ENCODE data around the gene GFRA1.

GFRA1 gene

GRCh38 chr10:116132780-116133399, 140.1 kb downstream of the GFRA1 start:
- no peak for DNase-seq (ENCODE audit: low read depth in 1 of 2, low spot score in 1 of 2)

DNA sequence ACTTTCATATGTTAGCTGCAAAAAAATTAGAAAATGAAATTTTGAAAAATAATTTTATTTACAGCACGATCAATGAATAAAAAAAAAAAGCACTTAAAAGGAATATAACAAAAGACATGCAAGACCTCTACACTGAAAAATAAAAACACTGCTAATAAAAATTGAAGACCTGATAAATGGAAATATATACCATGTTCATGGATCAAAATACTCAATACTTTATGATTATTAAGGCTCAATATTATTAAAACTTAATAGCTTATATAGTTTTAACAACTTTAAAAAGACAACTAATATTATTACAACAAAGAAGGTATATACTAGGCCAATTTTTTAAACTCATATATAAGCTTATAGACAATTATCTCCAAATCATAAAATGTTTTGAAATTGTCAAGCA, 143.0 kb downstream of the GFRA1 start:
- no peak for DNase-seq (ENCODE audit: low read depth in 1 of 2, low spot score in 1 of 2)

GRCh38 chr10:116126954-116127695, 145.9 kb downstream of the GFRA1 start:
- DNase-seq (ENCODE audit: low read depth in 1 of 2, low spot score in 1 of 2), result no peak

DNA sequence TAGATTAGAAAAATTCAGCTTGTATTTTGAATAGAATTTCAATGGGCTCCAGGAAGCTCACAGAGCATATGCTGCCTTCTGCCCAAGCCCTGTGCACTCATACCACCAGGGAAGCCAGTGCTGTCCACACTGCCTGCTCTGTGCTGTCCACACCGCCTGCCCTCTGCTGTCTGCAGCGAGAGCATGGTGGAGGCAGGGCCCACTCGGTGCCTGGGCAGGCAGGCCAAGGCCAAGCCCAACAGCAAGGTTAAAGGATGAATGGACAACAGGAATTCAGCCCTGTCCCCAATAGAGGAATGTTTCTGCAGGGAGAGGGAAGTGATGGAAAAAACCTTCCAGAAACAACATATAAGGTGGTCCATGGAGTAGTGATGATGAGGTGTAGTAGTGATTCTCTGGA, 146.8 kb downstream of the GFRA1 start:
- DNase-seq (ENCODE audit: low read depth in 1 of 2, low spot score in 1 of 2), result no peak

DNA sequence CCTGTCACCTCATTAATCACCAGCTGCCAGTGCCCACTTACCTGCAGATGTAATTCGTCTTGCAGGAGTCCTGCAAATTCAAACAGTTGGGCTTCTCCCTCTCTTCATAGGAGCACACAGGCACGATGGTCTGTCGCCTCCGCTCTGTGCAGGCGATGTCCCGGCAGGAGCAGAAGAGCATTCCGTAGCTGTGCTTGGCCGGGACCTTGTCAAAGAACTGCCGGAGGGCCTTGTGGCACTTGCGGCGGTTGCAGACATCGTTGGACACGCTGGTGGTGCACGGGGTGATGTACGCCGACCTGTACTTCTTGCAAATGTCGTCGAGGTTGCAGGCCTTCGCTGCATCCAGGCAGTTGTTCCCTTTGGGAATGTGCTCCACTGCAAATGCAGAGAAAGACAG, 147.8 kb downstream of the GFRA1 start:
- no peak for DNase-seq (ENCODE audit: low read depth in 1 of 2, low spot score in 1 of 2)

DNA sequence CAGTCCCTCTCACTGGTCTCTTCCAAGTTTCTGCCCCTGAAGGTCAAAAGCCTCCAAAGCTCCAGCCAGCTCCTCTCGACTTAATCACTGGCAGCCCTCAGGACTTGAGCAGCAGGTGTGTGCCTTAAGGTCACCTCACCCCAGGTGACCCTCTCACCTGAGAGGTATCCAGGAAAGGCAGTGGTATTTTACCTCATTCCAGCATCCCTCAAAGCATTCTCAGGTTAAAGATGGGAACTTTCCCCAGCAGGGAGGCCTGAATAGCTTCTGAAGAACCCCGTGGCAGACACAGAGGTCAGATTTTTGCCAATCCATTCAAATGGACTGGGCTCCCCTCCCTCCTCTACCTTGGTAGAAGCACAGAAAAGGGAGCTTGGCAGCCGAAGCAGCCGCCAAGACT, 148.2 kb downstream of the GFRA1 start:
- DNase-seq (ENCODE audit: low read depth in 1 of 2, low spot score in 1 of 2), result no peak

DNA sequence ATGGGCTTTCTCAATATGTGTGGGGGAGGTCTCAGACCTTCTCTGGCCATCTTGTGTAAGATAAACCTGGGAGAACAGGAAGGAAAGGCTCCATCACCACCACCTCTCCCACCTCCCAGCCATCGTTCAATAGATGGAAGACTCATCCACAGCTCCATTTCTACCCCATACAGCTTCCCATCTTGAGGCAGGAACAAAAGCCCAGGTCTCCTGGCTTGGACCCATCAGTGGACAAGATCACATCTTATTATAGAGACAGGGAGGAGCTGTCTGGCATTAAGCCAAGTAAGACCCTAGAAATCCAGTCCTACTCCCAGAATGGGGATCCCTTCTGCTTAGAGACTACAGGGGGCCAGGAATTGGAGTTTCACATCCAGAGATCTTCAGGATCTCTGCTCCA, 150.3 kb downstream of the GFRA1 start:
- DNase-seq (ENCODE audit: low read depth in 1 of 2, low spot score in 1 of 2), result no peak

- DNase-seq (ENCODE audit: low read depth in 1 of 2, low spot score in 1 of 2), result no peak
These were observed 151.1 kb downstream of the GFRA1 start for GRCh38 chr10:116121640-116122525.

DNA sequence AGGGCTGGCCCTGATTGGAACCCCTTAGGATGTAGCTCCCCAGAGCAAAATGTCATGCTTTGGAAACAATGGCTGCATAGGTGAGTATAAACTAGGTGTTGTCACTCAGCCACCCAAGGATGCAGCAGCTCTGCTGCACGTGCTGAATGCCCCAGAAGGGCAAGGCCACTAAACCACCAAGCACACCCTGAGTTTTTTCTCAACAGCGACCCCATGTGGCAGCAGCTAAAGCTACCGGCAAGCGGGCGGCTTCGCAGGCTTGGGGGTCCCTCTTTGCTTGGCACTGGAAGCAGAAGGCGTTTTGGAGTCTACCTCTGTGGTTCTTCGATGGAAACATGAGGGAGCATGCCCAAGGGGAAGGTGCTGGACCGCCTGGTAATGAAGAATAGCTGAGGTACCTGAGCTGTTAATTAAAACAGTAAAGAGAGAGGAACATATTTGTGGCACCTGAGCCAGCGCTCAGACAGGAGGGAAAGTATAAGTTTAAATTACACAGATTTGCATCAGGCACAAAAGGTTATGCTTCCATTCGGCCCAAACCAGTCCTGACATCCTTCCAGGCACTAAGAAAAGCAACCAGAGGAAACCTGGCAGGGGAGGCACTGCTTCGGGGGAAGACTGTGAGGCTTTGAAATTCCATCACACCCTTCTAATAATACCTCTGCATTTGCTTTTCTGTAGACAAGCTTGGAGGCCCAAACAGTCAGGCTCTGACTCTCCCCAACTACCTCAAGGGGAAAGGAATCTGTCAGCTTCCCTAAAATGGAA, 152.1 kb downstream of the GFRA1 start:
- DNase-seq (ENCODE audit: low read depth in 1 of 2, low spot score in 1 of 2), result no peak

- no peak for DNase-seq (ENCODE audit: low read depth in 1 of 2, low spot score in 1 of 2)
These were observed 154.2 kb downstream of the GFRA1 start for GRCh38 chr10:116118847-116119246.

DNA sequence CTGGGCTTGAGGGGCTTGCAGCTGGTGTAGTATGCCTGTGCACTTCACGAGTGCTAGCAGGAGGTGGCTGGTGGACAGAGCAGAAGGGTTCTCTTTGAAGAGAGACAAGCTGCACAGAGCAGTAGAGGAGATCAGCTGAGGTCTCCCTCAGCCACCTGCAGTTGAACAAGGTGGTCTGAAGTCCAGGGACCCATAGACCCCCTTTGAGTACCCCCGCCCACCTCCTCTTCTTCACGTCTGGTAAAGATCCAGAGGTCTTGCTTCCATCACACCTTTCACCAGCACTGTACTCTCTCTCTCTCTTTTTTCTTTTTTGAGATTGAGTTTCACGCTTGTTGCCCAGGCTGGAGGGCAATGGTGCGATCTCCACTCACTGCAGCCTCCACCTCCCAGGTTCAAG, 157.2 kb downstream of the GFRA1 start:
- DNase-seq (ENCODE audit: low read depth in 1 of 2, low spot score in 1 of 2), result no peak

GRCh38 chr10:116115036-116115641, 157.9 kb downstream of the GFRA1 start:
- DNase-seq (ENCODE audit: low read depth in 1 of 2, low spot score in 1 of 2), result no peak

- DNase-seq (ENCODE audit: low read depth in 1 of 2, low spot score in 1 of 2), result no peak
These were observed 159.1 kb downstream of the GFRA1 start for GRCh38 chr10:116113721-116114501.

DNA sequence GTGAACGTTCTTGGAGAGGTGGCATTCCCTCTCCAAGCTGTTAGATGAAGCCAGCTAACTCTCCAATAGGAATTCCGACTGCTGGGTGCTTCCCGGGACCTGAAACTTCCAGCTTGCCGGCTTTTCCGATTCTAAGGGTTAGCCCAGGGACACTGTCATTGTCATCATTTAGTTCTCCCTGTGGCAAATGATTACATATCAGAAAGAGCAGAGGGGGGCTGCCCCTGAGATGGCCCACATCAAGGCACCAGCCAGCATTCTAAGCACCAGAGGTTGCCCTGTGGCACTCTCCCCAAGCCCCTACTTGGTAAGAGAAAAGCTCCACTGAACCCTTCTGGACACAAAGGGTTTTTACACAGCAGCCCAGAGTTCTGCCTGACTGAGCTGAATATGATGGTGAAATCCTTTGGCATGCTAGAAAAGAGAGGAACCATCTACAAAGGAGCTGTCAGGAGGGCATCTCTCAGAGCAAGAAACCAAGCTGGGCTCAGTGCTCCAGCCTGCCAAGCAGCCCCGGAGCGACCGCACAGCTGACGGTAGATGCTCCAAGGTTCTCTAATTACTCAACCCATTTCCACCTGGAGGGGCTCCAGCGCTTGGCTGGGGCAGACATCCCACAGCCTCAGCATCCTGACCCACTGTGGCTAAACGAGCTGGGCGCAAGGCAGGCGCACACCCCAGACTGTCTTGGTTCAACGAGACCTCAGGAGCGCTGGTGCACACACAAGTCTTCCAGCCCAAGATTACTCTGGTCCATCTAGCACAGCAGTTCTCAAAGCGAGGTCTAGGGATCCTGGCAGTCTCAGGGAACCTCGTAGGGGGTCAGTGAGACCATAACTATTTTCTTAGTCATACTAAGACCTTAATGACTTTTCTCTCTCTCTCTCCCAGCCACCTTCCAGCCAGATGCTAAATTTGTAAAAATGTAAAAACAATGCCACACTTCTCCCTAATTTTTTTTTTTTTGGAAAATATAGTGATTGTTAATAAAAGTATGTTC, 160.5 kb downstream of the GFRA1 start:
- DNase-seq (ENCODE audit: low read depth in 1 of 2, low spot score in 1 of 2), result no peak

DNA sequence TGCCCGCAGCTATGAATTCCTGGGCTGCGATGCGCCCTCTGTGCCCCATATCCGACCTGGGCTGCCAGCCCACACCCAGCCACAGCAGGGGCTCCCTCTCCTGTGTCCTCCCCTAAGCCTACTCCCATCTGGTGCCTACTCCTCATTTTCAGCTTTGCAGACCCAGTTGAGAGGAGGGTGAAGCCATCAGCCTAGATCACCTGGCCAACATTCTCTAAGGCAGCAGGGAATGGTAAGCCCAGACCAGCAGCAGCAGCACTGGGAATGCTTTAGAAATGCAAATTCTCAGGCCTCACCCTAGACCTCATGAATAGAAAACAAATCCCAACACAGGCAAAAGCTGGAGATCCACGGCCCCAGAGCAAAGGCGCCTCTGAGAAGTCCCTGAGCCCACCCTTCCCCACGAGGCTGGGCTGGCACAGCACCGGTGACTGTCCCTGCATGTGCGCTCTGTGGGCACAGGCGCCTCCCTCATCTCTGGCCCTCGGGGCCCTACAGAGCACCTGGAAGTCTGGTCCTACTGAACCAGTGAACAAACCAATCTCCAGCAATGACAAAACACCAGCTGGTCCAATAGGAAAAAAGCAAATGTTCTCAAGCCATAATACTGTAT, 161.4 kb downstream of the GFRA1 start:
- no peak for DNase-seq (ENCODE audit: low read depth in 1 of 2, low spot score in 1 of 2)

DNA sequence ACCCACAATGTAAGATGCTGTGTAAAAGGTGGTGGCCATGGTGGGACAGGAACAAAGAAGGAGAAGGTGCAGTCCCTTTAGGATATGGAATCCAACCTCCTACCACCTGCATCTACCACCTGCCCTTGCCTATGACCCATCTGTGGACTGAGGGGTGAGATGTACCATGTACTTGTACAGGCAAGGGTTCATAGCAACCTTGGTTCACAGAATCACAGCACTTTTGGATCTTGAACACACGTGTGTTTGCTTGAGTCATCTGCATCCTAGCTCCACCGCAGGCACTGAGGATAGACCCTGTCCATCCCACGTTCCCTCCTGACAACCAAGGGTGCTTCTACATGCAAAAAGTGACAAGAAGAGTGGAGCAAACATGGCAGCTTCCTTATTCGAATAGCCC, 162.3 kb downstream of the GFRA1 start:
- no peak for DNase-seq (ENCODE audit: low read depth in 1 of 2, low spot score in 1 of 2)

DNA sequence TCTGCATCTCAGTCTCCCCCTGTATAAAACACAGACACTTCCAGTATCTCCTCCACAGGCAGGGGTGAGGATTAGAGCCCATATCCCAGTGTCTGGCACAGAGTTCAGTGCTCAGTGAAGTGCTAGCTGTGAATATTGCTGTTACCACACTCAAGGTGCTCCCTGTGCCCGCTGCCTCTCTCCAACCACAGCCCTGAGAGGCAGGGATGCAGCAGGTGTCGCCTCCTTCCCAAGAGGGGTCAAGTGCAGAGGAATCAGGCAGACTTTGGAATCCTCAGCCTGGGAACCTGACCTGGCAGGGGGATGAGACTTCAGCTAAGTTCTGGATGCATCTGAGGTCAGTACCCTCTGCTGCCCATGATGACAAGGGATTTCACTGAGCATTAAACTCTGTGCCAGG, 163.1 kb downstream of the GFRA1 start:
- no peak for DNase-seq (ENCODE audit: low read depth in 1 of 2, low spot score in 1 of 2)

DNA sequence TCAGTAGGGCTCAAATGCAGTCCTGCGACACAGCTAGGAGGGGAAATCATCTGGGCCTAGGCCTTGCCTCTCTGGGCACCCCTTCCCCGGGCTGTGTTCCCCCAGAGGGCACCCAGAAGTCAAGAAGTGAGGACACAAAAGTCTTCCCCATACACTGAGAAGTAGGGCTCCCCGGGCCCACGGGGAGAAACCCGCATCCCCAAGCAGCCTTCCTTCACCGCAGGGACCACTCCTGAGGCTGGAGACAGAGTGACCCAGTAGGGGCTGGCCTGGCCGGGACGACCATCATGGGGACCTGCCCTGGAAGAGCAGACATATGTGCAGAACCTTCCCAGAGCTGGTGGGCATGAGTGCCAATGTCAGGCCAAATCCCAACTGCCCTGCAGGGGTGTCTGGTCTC, 163.5 kb downstream of the GFRA1 start:
- no peak for DNase-seq (ENCODE audit: low read depth in 1 of 2, low spot score in 1 of 2)
